ENCODE results near the gene TMTC4.

DNA sequence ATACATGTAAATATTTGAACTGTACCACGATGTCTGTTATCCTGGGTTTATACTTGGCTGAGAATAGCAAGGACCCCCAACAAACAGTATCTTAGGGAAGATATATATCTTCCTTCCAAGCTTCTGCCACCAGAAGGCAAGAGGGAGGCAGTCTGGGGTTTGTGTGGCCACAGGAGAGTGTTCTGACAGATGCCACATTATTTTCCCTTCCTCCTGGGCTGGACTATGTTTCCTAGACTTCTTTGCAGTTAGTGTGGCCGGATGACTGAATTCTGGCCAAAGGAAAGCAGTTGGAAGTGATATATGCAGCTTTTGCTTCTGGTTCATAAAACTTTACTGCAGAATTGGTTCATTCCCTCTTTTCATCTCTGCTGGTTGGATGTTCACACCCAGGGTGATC, 39.9 kb upstream of the TMTC4 start:
- TF ChIP-seq CTCF (conservative IDR thresholded peaks at IDR 0.05; ENCODE audit: low read depth, low read length) (no peak), EZH2 (IDR thresholded peaks at IDR 0.05; ENCODE audit: low read length, unreplicated experiment) (no peak)

Measured in PC-3 (cell line).